ENCODE data around the gene ITGA6. TPM values are rescaled to one million over a fixed set of nuclear protein-coding genes. Genes with fewer than 3 reads are reported as not detected.
A peak's percentile ranks its signal among the peaks of the same experiment; 100 is the strongest.

Gene ITGA6
- total RNA-seq, 1 experiment from 2014 or later = 93.1 TPM

- TF ChIP-seq MAX (IDR thresholded peaks at IDR 0.05) (peak; percentile 90), RAD21 (IDR thresholded peaks at IDR 0.05; ENCODE audit: low read depth) (peak; percentile 46), FOSL1 (IDR thresholded peaks at IDR 0.05; ENCODE audit: low read depth) (no peak; the same call in 1 of the 2 replicates), ZFX (IDR thresholded peaks at IDR 0.05) (peak; percentile 31; the same call in 1 of the 2 replicates), SIN3A (IDR thresholded peaks at IDR 0.05; ENCODE audit: low read depth) (peak; percentile 86), SRF (IDR thresholded peaks at IDR 0.05; ENCODE audit: low read depth) (no peak), EGR1 (IDR thresholded peaks at IDR 0.05; ENCODE audit: low read depth) (no peak), YY1 (IDR thresholded peaks at IDR 0.05; ENCODE audit: extremely low read depth, insufficient replicate concordance, low read depth, low read length) (peak; percentile 69)
Measured at GRCh38 chr2:172427256-172427989, at the start of gene ITGA6 (continued).

GRCh38 chr2:172380436-172381274 lies 46.7 kb upstream of the ITGA6 start:
- no peaks in the 10 kb centered on the region for H3K9me2 ChIP-seq (ENCODE audit: insufficient read depth)
- no peak overlapping the region for H3K4me3 ChIP-seq (replicated peaks in 1 of 2; ENCODE audit: low read depth in 1 of 2, low read length in 2 of 2)
- ChIA-PET CTCF (no interaction called here), RAD21 (ENCODE audit: low non-redundant PET in 1 of 2, low total read pairs in 2 of 2, uncharacterized antibody in 2 of 2, unreplicated experiment in 2 of 2) (no interaction called here), POLR2A (no interaction called here)
- intact Hi-C loops (cut with micrococcal nuclease) = no loop called here
- H4K20me1 ChIP-seq (ENCODE audit: insufficient read depth) = no peaks in the 10 kb centered on the region
- no peak overlapping the region for H3K9ac ChIP-seq (ENCODE audit: low read length)
- no peaks in the 10 kb centered on the region for H3K27me3 ChIP-seq (ENCODE audit: insufficient read depth, low read length)
- TF ChIP-seq EZH2 (IDR thresholded peaks at IDR 0.05) (no peak), YY1 (IDR thresholded peaks at IDR 0.05; ENCODE audit: extremely low read depth, insufficient replicate concordance, low read depth, low read length) (no peak)
- ATAC-seq (no peak), DNase-seq (ENCODE audit: low read depth, low spot score) (no peak)
- no TSS peak for BruUV-seq (replicated peaks)
- H3K27ac ChIP-seq (ENCODE audit: low read depth, low read length) = no peak overlapping the region
- no peaks in the 10 kb centered on the region for H3K79me2 ChIP-seq (ENCODE audit: insufficient read depth, low read length)
- H3K4me2 ChIP-seq (ENCODE audit: low read length) = no peak overlapping the region
- no peaks in the 10 kb centered on the region for H3K36me3 ChIP-seq (ENCODE audit: control insufficient read depth in 1 of 2, insufficient read depth in 2 of 2, low read length in 2 of 2)
- H3K4me1 ChIP-seq (ENCODE audit: control insufficient read depth in 1 of 2, insufficient read depth in 2 of 2, low read length in 2 of 2) = no peaks in the 10 kb centered on the region
- no peak overlapping the region for H2AFZ ChIP-seq (ENCODE audit: low read depth, low read length, poor library complexity, severe bottlenecking)
- H3K9me3 ChIP-seq (ENCODE audit: control insufficient read depth in 1 of 2, insufficient read depth in 1 of 2, low read depth in 1 of 2, low read length in 2 of 2) = peaks cover 0 to 7% of the 10 kb centered on the region in 2 experiments; a peak in 1 of 4 replicates

Measured in HCT116 (cell line).